GM21528 (cell line): ENCODE data around the gene GPR62.

Experiments
- ATAC-seq: cut with Tn5 transposase; IDR thresholded peaks from one replicate; pipeline ENCODE4 v1.9.1; 2021; ENCODE audit warnings: mild to moderate bottlenecking, moderate library complexity; ENCODE audit not compliant: unreplicated experiment, low FRiP score

The GPR62 gene

GRCh38 chr3:51953445-51953844, 1.7 kb upstream of the GPR62 start:
- ATAC-seq = no peak

GRCh38 chr3:51954105-51954504, 1.1 kb upstream of the GPR62 start:
- ATAC-seq = no peak

- ATAC-seq = no peak
Observed at GRCh38 chr3:51954713-51955112, 468 bp upstream of the GPR62 start.

GRCh38 chr3:51955893-51956770, 951 bp downstream of the GPR62 start:
- no peak for ATAC-seq

GRCh38 chr3:51957520-51958205, 2.5 kb downstream of the GPR62 start:
- ATAC-seq = no peak

GRCh38 chr3:51958603-51959521, 3.7 kb downstream of the GPR62 start:
- no peak for ATAC-seq

- no peak for ATAC-seq
Observed at GRCh38 chr3:51959651-51960050, 4.5 kb downstream of the GPR62 start.

GRCh38 chr3:51960386-51960785, 5.2 kb downstream of the GPR62 start:
- ATAC-seq = no peak

- no peak for ATAC-seq
Observed at GRCh38 chr3:51961011-51961410, 5.8 kb downstream of the GPR62 start.

- no peak for ATAC-seq
Observed at GRCh38 chr3:51961602-51962569, 6.7 kb downstream of the GPR62 start.

GRCh38 chr3:51962854-51963530, 7.8 kb downstream of the GPR62 start:
- ATAC-seq = no peak

GRCh38 chr3:51963951-51964451, 8.8 kb downstream of the GPR62 start:
- no peak for ATAC-seq

- no peak for ATAC-seq
Observed at GRCh38 chr3:51964521-51964920, 9.3 kb downstream of the GPR62 start.

- no peak for ATAC-seq
Observed at GRCh38 chr3:51966016-51966415, 10.8 kb downstream of the GPR62 start.

GRCh38 chr3:51966486-51966885, 11.3 kb downstream of the GPR62 start:
- no peak for ATAC-seq

- ATAC-seq = no peak
Observed at GRCh38 chr3:51966922-51967383, 11.8 kb downstream of the GPR62 start.

GRCh38 chr3:51967384-51968169, 12.4 kb downstream of the GPR62 start, which contains the start of gene PCBP4:
Gene PCBP4 (minus strand): TSS chr3:51967454. CDS start chr3:51961240, 6,214 bp downstream.
- ATAC-seq = no peak
